B cell (primary cell): Measurements from ENCODE around the gene LGR5. TPM values are rescaled to one million over a fixed set of nuclear protein-coding genes. Genes with fewer than 3 reads are reported as not detected.

Experiments used
- ATAC-seq: fragments of 200-7000 bp; cut with Tn5 transposase; one replicate; pipeline ENCODE4 v1.10.0; 2021; ENCODE audit warnings: low read depth, mild to moderate bottlenecking, moderate number of reproducible peaks, moderate library complexity
- CTCF ChIA-PET: fragments of 350-600 bp; sonication (Branson Sonifier 250); formaldehyde crosslinking; loops from one replicate; lab custom pipeline; 2021; ENCODE audit warnings: antibody characterized with exemption, inconsistent platforms; lab: Charles Lee
- POLR2A ChIA-PET: fragments of 350-600 bp; sonication (Branson Sonifier 250); formaldehyde crosslinking; loops from one replicate; lab custom pipeline; 2021; ENCODE audit warnings: antibody characterized with exemption; lab: Charles Lee
- DNase-seq: peaks from one replicate; pipeline ENCODE4 v3.0.0; 2013
- H2AFZ ChIP-seq: 2 replicates; pipeline ENCODE4 v1.6.1; 2012; ENCODE audit warnings: mild to moderate bottlenecking, low read depth, low read length; ENCODE audit not compliant: insufficient read depth, poor library complexity, severe bottlenecking
- H3K27ac ChIP-seq, 2 donors: 1 replicate in 1 of 2; 2 replicates in 1 of 2; pipeline ENCODE4 v1.5.1; 2012 to 2013; ENCODE audit warnings: low read length in 2 of 2, mild to moderate bottlenecking in 2 of 2, moderate library complexity in 1 of 2
- H3K27me3 ChIP-seq, 4 experiments: fragments of 200-600 bp in 1 of 4; sonication (generic) in 1 of 4; replicated peaks in 1 of 4; 1 replicate in 2 of 4; 2 replicates in 2 of 4; pipeline versions ENCODE4 v1.6.1 to v1.7.0; 2013 to 2016; ENCODE audit warnings: low read length in 3 of 4, mild to moderate bottlenecking in 2 of 4, mixed read lengths in 1 of 4, moderate library complexity in 1 of 4; ENCODE audit not compliant: insufficient read depth in 4 of 4, control insufficient read depth in 3 of 4; ENCODE audit errors: control extremely low read depth in 1 of 4
- H3K36me3 ChIP-seq, 2 experiments: replicated peaks in 1 of 2; 1 replicate in 1 of 2; 2 replicates in 1 of 2; pipeline versions ENCODE4 v1.6.1 to v1.7.1; 2013; ENCODE audit warnings: low read length in 1 of 2; ENCODE audit not compliant: insufficient read depth in 2 of 2, control insufficient read depth in 1 of 2; ENCODE audit errors: control extremely low read depth in 1 of 2, extremely low read depth in 1 of 2
- H3K4me1 ChIP-seq, 2 donors: fragments of 200-600 bp in 1 of 2; sonication (generic) in 1 of 2; 1 replicate in 1 of 2; 2 replicates in 1 of 2; pipeline versions ENCODE4 v1.5.1 to v1.6.1; 2013 to 2017; ENCODE audit warnings: low read length in 2 of 2; ENCODE audit not compliant: control insufficient read depth in 2 of 2, insufficient read depth in 2 of 2
- H3K4me2 ChIP-seq: replicated peaks from 2 replicates; pipeline ENCODE3; 2012; ENCODE audit warnings: mild to moderate bottlenecking, low read depth, low read length; ENCODE audit not compliant: poor library complexity, severe bottlenecking
- H3K4me3 ChIP-seq, 5 experiments: fragments of 200-600 bp in 1 of 5; sonication (generic) in 1 of 5; 1 replicate in 3 of 5; 2 replicates in 2 of 5; pipeline versions ENCODE4 v1.5.1 to v1.7.0; 2011 to 2016; ENCODE audit warnings: low read length in 4 of 5, mild to moderate bottlenecking in 4 of 5, low read depth in 2 of 5, control low read depth in 1 of 5, moderate library complexity in 1 of 5; ENCODE audit not compliant: insufficient read depth in 1 of 5; ENCODE audit errors: control extremely low read depth in 1 of 5, extremely low read depth in 1 of 5
- H3K79me2 ChIP-seq: fragments of 200-600 bp; sonication (generic); one replicate; pipeline ENCODE4 v1.6.0; 2016; ENCODE audit warnings: low read length; ENCODE audit not compliant: control insufficient read depth, insufficient read depth
- H3K9ac ChIP-seq: fragments of 200-600 bp; sonication (generic); 2 replicates; pipeline ENCODE4 v1.6.1; 2017; ENCODE audit warnings: mild to moderate bottlenecking, low read length, moderate library complexity
- H3K9me3 ChIP-seq, 3 donors: one replicate each; pipeline versions ENCODE4 v1.6.1 to v1.7.1; 2013; ENCODE audit warnings: low read length in 2 of 3; ENCODE audit not compliant: control insufficient read depth in 2 of 3, insufficient read depth in 1 of 3; ENCODE audit errors: control extremely low read depth in 1 of 3
- H4K20me1 ChIP-seq: 2 replicates; pipeline ENCODE4 v1.6.0; 2012; ENCODE audit warnings: mild to moderate bottlenecking, low read length; ENCODE audit not compliant: insufficient read depth, control insufficient read depth, poor library complexity, severe bottlenecking
- H3K27ac Mint-ChIP-seq: one replicate; pipeline ENCODE4 v1.8.0; 2021; ENCODE audit warnings: mixed read lengths
- H3K27me3 Mint-ChIP-seq: one replicate; pipeline ENCODE4 v1.8.0; 2021; ENCODE audit warnings: mixed read lengths
- H3K4me1 Mint-ChIP-seq: one replicate; pipeline ENCODE4 v1.8.0; 2021; ENCODE audit warnings: mixed read lengths
- H3K4me3 Mint-ChIP-seq: one replicate; pipeline ENCODE4 v1.8.0; 2021; ENCODE audit warnings: mixed read lengths
- H3K9me3 Mint-ChIP-seq: one replicate; pipeline ENCODE4 v1.8.0; 2022; ENCODE audit warnings: mixed read lengths; ENCODE audit not compliant: insufficient read depth
- CTCF ChIP-seq: fragments of 200-600 bp; IDR thresholded peaks from one replicate; pipeline ENCODE4 v1.8.0; 2022; ENCODE audit warnings: antibody characterized with exemption, mild to moderate bottlenecking
- EZH2 ChIP-seq: IDR thresholded peaks from 2 replicates; pipeline ENCODE4 v1.6.1; 2012; ENCODE audit warnings: borderline replicate concordance, low read depth, mild to moderate bottlenecking, moderate library complexity, low read length; ENCODE audit not compliant: insufficient read depth, poor library complexity, severe bottlenecking
- WGBS: methylation state at CpG from one replicate; pipeline ENCODE4 v1.1.5; 2013; ENCODE audit warnings: missing lambda C conversion rate; ENCODE audit not compliant: insufficient coverage; 5-methylcytosine and 5-hydroxymethylcytosine counted together
- intact Hi-C: fragments of 100-400 bp; cut with micrococcal nuclease; formaldehyde crosslinking; loops from one replicate; pipeline ENCODE4 v1.10.0; 2022
- polyA plus RNA-seq: library from polyadenylated mRNA; depleted of rRNA; stranded (reverse); fragments of >200 nt; gene quantifications from 2 replicates; pipeline ENCODE4 v1.2.3, GENCODE V29; 2012
- total RNA-seq, 2 donors: library from RNA; stranded (reverse); fragments of 120-200 nt in 1 of 2; gene quantifications; 1 replicate in 1 of 2; 2 replicates in 1 of 2; pipeline versions ENCODE4 v1.2.3 to v1.2.4, GENCODE V29; 2013 to 2022

Gene LGR5
- total and polyA plus RNA-seq, 2 donors (not counting 1 experiment from before 2014, with no cell fraction given), result 0.06 TPM; not detected in 1

- Histone ChIP-seq H3K79me2 (no peaks in the 10 kb centered on the region), H2AFZ (no peak overlapping the region), H3K4me3 (no peak overlapping the region), H3K36me3 (no peaks in the 10 kb centered on the region), H3K9ac (no peak overlapping the region), H3K27me3 (no peaks in the 10 kb centered on the region), H3K9me3 (no peaks in the 10 kb centered on the region), H3K4me1 (no peaks in the 10 kb centered on the region), H3K27ac (no peak overlapping the region), H4K20me1 (no peaks in the 10 kb centered on the region), H3K4me2 (no peak overlapping the region)
- Mint-ChIP-seq H3K9me3 (no peaks in the 10 kb centered on the region), H3K4me1 (no peaks in the 10 kb centered on the region), H3K27me3 (peaks cover 18% of the 10 kb centered on the region), H3K27ac (no peak overlapping the region), H3K4me3 (no peak overlapping the region)
- ChIA-PET POLR2A (no interaction called here), CTCF (no interaction called here)
- 63% methylated on average over 1 of the region's 3 CpGs for WGBS
- ATAC-seq, result no peak
- TF ChIP-seq CTCF, result no peak
- TF ChIP-seq EZH2, result no peak
- no peak for DNase-seq
- intact Hi-C loops, result no loop called here
Observed at GRCh38 chr12:71476513-71476912, 36.9 kb downstream of the LGR5 start.

DNA sequence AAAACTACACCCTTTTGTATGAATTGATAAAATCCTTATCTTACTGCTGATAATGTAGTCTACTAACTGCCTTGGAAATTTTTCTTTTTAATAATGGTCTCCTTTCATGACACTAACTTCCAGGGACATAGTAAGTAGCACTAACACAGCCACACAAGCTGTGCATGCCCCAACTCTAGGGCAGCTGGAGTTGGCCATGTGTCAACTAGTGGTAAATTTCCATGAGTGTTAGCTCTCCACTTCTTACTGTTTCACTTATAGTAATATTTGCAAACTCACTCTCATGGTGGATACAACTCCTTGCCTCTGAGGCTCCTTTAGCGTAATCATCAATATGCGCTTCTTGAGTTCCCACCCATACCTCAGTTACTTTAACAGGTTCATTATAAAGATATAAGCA is 38.0 kb downstream of the LGR5 start:
- Histone ChIP-seq H3K4me3 (no peak overlapping the region), H3K36me3 (no peaks in the 10 kb centered on the region), H3K9me3 (no peaks in the 10 kb centered on the region), H3K4me2 (no peak overlapping the region), H3K9ac (no peak overlapping the region), H4K20me1 (no peaks in the 10 kb centered on the region), H2AFZ (no peak overlapping the region), H3K79me2 (no peaks in the 10 kb centered on the region), H3K27ac (no peak overlapping the region), H3K4me1 (no peaks in the 10 kb centered on the region), H3K27me3 (no peaks in the 10 kb centered on the region)
- H3K4me1 Mint-ChIP-seq, result no peaks in the 10 kb centered on the region
- no CpG with 5 or more reads among the region's 2 CpGs for WGBS
- TF ChIP-seq EZH2 (no peak), CTCF (no peak)
- ChIA-PET POLR2A (no interaction called here), CTCF (no interaction called here)
- no peaks in the 10 kb centered on the region for H3K9me3 Mint-ChIP-seq
- no peak for ATAC-seq
- no peak overlapping the region for H3K4me3 Mint-ChIP-seq
- intact Hi-C loops, result no loop called here
- no peak for DNase-seq
- no peak overlapping the region for H3K27ac Mint-ChIP-seq
- peaks cover 15% of the 10 kb centered on the region for H3K27me3 Mint-ChIP-seq
